GM18858 (cell line): ENCODE measurements around the gene HHLA2.

Experiments
- ATAC-seq: cut with Tn5 transposase; IDR thresholded peaks from one replicate; pipeline ENCODE4 v1.9.1; 2021; ENCODE audit not compliant: unreplicated experiment

HHLA2 gene

DNA sequence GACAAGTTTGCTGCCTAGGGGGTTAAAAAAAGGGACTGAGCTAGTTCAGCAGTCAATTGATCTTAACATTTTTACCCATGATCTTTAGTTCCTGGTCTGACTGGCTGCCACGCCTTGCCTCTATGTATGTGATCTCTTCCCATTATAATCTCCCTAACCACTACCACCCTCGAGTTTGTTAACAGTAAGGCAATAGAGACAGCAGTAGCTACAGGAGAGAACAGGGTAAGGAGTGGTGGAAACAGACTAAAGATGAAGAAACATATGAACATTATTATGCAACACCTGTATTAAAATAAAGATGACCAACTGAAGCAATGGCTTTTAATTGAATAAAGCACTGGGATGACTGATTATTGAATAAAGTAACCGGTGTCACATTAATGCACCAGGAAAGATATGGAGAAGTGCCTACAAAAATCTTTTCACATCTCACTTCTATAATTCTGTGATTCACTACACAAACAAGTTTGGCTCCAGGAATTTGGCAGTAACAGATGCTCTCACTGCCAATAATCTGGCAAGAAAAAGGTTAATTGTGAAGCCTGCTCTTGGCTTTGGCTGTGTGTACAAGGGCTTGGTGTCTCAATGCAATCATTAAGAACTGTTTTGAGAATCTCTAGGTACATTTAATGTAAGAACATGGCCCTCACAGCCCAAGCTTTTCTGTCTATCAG is 95.7 kb downstream of the HHLA2 start:
- ATAC-seq, result no peak

DNA sequence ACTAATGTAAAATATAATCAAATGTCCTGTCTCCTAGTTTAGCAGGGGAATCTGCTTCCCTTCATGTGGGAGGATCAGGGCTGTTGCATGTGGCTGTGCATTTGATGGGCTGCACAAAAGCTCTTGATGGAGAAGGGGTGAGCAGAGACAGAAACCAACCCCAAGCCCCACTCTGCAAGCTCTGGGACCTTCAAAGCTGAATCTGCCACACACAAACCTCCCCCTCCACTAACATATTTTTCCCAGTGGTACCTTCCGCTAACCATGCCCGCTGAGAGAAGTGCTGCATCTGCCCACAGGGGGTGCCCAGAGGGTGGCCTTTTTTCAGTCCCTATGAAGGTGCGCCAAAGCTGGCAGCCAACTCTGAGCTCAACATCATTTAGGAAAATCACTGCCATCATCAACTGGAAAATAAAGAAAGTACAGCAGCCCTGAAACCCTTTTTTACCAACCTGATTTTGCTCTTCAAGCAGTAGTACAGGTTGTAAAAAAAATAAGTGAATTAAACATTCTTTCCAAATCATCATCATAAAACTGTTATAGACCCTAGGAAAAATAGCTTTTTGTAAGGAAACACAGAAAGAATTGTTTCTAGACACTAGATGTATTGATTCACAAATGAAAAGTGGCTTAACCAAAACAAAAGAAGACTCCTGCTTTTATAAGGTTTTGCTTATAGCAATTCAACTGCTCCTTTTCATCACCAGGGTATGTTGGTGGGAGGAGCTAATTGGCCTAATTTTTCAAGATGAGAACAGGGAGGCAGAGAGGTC is 97.0 kb downstream of the HHLA2 start:
- no peak for ATAC-seq

DNA sequence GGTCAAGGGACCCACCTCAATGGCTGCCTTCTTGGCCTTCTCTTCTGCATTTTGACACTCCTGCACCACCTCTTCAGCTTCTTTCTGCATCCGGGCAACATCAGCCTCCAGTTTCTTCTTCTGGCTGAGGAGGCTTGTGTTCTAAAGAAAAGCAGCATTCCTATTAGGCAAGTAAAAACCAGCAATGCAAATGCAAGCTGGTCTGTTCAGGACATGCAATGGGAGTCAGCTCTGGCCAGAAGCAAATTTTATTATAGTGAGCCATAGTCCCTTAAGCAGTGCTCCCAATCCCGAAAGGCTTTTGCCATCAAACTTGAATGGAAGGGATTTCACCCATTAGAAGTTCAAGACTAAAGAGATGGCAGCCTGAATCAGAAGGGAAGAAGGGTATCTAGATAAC is 97.7 kb downstream of the HHLA2 start:
- no peak for ATAC-seq

DNA sequence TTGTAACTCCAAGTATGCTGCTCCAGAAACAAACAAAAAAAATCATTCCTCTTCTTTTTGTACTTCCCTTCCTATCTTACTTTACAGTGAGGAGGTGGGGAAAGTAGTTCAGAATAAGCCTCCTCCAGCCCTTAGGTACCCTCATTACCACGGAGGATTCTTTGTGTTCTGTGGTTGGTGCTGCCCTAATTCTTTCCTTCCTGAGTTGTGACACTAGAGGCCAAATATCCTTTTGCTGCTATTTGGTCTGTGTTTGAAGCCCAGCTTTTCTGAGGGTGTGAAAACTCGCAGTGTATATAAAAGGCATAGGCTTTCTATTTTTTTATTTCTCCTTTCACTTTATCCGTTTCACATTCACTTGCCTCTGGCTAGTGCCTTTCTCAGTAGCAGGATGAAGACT is 98.2 kb downstream of the HHLA2 start:
- no peak for ATAC-seq

DNA sequence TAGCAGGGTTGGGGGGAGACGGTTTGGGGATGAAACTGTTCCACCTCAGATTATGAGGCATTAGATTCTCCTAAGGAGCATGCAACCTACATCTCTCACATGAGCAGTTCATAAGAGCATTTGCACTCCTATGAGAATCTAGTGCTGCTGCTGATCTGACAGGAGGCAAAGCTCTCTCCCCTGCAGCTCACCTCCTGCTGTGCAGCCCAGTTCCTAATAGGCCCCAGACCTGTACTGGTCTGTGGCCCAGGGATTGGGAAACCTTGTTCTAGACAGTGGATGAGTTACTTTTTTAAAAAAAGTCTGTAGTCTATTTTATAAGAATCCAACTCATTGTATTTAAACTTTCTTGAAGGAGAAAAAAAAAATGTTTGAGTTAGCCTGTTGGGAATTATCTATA is 100.0 kb downstream of the HHLA2 start:
- no peak for ATAC-seq

DNA sequence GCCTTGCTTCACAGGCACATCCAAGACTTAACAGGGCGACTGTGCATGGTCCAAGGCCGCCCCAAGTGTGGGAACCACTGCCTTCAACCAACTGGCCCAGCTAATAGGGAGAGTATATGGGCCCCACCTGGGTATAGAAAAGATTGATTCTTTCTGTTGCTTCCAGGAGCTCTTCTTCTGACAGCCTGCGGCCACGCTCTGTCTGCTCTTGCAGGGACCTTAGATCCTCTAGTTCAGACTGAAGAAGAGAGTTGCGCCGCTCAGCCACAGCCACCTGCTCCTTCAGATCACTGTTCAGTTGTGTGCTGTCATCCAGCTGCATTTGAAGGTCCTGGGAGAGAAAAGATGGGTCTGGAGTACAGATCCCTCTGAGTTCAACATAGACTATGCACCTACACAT is 102.2 kb downstream of the HHLA2 start:
- no peak for ATAC-seq

DNA sequence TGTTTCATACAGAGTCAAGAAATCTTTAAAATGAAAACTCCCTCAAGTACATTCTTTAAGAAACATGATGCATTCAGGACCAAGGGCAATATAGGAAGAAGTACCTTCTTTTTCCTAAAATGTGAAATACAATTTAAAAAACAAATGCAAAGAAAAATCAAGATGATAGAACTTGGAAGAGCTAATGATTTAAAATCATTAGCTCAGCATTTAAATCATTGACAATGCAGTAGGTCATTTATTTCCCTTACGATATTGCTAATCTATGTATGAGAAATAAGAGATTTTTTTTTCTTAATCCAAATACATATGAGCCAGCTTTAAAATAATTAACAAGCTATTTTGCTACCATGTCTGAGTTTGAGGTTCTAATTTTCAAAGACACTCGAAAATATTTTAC is 105.5 kb downstream of the HHLA2 start:
- no peak for ATAC-seq

DNA sequence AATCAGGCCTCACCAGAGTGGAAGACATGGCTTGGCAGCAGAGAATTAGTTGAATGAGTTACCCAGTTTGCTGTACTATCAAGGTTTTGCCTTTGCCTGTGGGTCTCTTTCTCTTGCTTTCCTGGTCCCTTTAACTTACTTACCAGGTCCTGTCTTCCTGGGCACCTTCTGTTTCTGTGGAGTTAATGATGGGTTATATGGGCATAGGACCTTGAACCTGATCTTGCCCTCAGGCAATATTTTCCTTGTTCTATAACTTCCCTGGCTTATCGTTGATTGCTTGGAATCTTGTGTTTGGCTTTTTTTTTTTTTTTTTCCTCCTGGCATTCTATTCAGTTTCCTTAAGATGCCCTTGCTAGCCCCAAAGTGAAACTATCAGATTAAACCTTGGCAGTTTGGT is 106.8 kb downstream of the HHLA2 start:
- no peak for ATAC-seq

DNA sequence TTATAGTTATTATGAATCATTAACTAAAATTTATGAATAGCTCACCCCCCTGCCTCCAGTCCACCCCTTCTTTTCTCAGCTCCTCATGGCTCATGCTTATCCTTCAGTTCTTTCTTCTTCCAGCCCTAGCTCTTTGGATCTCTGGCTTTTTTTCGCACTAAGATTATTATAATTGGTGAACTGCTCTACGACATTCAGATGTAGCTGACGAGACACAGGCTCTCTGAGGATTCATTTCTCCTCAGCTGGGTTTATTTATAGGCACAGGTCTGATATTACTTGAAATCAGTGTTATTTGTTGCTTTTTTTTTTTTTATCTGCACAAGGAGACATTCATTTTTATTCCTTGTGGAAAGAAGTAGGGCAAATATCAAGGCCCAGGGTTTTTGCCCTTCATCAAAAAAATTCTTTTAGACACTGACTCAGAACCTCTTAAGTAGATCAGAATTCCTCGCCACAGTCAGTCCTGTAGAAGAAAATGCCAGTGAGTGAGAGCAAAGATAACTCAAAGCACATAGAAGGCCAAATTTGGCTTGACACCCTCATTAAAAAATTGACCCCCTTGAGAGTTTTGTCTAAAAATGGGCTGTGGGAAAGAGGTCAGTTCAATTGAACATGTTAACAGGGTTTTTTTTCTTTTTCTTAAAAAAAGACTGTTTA is 107.5 kb downstream of the HHLA2 start:
- ATAC-seq, result no peak

DNA sequence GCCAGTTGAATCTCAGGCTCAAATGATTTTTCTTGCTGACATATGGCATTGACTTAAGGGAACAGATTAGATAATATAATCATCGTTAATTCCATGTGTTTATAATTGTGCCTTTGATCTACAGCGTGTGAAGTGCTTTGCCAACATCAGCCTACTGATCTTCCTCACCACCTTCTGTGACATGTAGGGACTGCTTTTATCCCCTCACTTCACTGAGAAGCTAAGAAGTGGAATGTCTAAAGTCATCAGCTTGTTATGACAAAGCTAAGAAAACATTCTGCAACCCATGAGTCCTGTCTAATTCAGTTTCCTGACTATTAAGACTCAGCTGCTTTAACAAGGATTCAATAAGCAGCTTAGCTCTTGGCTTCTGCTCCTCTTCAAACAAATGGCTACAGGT is 108.0 kb downstream of the HHLA2 start:
- no peak for ATAC-seq

DNA sequence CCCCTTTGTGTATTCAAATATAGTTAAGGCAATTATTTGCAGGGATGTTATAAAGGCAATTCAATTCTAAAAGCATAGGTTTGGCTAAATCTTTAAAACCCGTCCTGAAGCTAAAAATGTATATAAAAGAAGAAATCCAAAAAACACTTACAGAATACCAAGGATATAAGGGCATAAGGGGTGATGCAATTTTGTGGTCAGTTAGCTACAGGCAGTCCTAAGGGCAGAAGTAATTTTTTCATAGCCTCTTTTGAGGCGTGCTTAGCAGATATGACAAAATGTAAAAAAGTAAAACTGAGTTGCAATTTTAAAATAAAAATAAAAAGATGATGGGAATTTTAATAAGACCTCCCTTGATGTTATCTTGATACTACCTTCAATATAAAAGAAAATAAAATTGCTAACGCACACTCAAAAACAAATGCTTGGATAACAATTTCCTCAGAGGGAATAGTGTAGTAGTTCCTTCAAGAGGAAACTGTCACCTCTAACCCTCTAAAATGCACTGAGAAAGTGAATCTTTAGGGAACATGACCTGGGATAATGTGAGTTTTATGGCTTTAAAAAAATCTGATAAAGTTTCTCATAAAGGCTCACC is 109.8 kb downstream of the HHLA2 start:
- no peak for ATAC-seq

DNA sequence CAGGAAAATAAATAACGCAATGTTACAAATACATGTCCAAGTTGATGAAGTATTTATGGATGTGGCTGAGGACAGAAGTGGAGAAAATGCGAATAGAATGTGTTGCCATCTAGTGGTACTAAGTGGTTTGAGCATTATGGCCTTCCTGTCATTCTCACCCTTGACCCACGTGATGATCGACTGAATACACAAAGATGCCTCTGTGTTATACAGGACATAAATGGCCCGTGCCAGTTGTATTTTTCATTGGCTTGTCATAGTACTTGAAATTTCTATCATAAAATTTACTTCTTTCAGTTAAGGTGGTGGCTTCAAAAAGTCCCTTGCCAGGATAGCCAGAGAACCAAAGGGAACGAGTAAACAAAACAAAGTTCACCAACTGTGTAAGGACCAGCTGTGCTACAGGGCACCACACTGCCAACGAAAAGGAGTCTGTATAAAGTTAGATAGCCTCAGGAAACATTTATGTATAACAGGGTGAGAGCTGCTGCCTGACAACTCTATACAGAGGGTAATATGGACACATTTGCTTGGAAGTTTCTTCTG is 110.4 kb downstream of the HHLA2 start:
- peak; percentile 90 for ATAC-seq

DNA sequence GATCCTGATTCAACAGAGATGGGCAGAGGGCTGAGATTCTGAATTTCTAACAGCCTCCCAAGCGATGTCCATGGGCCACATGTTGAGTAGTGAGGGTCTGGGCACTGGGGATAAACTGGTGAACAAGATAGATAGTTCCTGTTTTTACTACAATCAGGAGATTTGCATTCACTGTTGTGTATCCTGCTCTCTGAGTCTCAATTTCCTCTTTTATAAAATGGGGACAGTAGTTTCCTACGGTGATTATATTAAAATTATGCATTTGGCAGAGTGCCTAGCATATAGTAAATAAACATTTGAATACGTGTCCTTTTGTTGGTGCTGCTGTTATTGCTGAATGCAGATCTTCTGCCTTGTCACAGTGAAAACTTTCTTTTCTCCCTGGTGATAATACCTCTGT is 111.5 kb downstream of the HHLA2 start:
- ATAC-seq, result no peak

DNA sequence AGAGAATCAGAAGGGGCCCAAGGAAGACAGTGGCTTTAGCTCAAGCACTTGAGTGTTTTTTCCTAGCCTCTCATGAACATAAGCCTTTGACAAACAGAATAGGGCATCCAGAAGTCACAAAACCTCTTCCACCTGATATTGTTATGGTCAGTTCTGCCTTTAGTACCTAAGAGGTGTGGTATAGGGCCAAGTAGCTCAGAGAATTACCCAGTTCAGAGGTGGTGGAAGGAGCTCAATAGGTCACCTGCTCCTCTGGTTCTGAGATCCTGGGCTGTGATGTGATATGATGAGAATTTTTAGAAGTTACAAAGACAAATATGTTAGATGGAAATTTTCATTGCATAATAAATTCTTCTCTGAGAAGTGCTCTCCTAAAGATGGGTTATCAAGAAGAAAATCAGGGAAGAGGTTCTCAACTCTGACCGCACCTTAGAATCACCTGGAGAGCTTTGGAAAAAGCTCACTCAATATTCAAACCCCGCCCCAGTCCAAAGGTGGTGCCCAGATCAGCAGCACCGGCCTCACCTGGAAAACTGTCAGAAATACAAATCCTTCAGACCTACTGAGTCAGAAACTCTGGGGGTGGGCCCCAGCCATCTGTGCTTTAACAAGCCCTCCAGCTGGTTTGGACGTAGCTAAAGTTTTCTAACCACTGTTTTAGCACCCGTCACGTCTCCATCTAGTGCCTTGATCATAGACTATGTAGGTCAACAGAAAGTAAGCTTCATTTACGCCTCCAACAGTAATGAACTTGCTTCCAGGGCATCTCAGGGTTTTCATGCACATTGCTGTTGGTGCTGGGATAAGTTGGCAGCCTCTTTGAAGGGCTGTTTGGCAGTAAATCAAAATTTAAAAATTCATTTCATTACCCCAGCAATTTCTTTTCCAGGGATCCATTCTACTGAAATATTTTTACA is 112.8 kb downstream of the HHLA2 start:
- no peak for ATAC-seq

DNA sequence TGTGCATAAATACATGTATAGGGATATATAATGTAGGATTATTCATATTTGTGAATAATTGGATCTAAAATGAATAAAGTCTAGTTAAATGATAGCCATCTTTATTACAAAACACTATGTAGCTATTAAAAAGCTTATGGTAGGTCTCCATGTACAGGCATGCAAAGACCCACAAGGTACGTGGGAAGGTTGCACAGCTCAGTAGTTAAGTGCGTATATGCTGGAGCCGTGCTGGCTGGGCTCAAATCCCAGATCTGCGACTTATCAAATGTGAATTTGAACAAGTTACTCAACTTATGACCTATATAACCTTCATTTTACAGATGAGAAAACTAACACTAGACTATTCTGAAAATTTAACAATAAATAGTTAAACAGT is 113.4 kb downstream of the HHLA2 start:
- no peak for ATAC-seq

DNA sequence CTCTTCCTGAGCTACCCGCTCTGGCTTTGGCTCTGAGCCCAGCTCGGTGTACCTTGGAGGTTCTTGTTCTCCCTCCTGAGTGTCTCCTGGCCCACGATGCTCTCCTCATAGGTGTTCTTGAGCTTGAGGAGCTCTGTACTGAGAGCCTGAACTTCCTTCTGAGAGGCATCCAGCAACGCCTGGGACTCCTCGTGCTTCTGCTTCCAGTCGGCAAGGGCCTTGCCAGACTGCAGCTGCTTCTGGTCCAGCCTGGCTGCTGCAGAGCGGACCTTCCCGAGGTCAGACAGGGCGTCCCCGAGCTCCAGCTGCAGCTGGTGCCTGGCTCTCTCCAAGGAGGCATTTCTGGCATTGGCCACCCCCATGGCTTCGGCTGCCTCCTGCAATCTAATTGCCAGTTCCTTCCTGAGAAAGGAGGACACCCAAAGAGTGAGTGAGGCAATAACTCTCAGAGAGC is 114.2 kb downstream of the HHLA2 start:
- no peak for ATAC-seq

DNA sequence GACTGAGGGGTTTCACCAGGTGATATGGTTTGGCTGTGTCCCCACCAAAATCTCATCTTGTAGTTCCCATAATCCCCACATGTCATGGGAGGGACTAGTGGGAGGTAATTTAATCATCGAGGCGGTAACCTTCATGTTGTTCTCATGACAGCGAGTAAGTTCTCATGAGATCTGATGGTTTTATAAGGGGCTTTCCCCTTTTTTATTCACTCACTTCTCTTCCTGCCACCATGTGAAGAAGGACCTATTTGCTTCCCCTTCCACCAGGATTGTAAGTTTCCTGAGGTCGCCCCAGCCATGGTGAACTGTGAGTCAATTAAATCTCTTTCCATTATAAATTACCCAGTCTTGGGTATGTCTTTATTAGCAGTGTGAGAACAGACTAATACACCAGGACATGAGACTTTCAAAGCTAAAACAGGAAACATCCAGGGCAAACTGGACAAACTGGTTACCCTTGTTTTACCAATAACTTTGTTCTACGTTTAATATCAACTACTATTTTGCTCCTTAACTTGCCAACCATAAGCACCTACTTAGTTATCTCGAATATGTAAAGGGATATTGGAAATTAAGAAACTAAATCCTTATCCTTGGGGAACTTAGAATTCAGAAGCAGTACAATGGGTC is 115.9 kb downstream of the HHLA2 start:
- no peak for ATAC-seq

DNA sequence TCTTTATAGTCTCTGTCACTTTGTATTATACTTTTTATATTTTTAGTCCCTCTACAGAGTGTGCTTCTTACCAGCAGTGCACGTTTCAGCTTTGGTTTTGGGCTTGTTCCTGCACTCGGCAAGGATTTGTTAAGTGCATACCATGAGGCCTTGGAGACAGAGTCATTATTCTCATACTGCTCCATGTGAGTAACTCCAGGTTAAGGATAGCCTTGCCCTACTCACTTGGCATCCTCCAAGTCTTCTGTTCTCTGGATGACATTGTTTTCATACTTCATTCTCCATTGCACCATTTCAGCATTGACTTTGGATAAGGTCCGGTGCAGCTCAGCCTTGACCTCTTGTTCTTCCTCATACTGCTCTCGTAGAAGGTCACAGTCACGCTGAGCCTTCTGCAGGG is 117.7 kb downstream of the HHLA2 start:
- no peak for ATAC-seq

DNA sequence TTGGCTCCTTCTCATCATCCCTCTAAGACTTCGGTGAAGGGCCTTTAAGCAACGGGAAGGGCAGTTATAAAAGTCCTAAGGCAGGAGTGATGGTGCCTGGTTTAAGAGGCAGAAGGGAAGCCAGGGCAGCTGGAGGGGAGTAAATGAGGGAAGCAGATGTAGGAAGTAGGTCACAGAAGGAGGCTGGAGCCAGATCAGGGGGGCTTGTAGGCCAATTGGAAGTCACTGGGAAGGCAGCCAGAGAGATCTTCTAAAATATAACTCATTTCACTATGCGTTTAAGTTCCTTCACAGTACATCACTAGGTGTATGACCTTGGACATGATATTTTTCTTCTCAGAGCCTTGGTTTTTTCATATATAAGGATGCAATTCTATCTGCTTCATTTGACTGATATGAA is 119.3 kb downstream of the HHLA2 start:
- no peak for ATAC-seq
